Endodermal cell (in vitro differentiated cells): ENCODE results near the gene PTPRT. TPM values are rescaled to one million over a fixed set of nuclear protein-coding genes. Genes with fewer than 3 reads are reported as not detected.

ENCODE experiments used
- DNase-seq: peaks from one replicate; pipeline ENCODE4 v3.0.0-alpha.2; 2017
- H3K27ac ChIP-seq: 2 replicates; pipeline ENCODE4 v1.5.1; 2013; ENCODE audit warnings: mild to moderate bottlenecking, low read depth, low read length, moderate library complexity
- H3K27me3 ChIP-seq: 2 replicates; pipeline ENCODE4 v1.6.1; 2013; ENCODE audit warnings: mild to moderate bottlenecking, low read length, moderate library complexity; ENCODE audit not compliant: insufficient read depth, control insufficient read depth, poor library complexity, severe bottlenecking
- H3K36me3 ChIP-seq: 2 replicates; pipeline ENCODE4 v1.7.0; 2013; ENCODE audit warnings: mild to moderate bottlenecking, low read length, moderate library complexity; ENCODE audit not compliant: control insufficient read depth, insufficient read depth
- H3K4me1 ChIP-seq: one replicate; pipeline ENCODE4 v1.7.0; 2013; ENCODE audit warnings: low read length; ENCODE audit not compliant: control insufficient read depth, insufficient read depth
- H3K4me3 ChIP-seq: 2 replicates; pipeline ENCODE4 v1.5.1; 2013; ENCODE audit warnings: mild to moderate bottlenecking, low read length, moderate library complexity
- H3K9ac ChIP-seq: 2 replicates; pipeline ENCODE4 v1.6.1; 2013; ENCODE audit warnings: mild to moderate bottlenecking, low read length, moderate library complexity; ENCODE audit not compliant: poor library complexity, severe bottlenecking; ENCODE audit errors: extremely low read depth
- H3K9me3 ChIP-seq: 2 replicates; pipeline ENCODE4 v1.6.1; 2013; ENCODE audit warnings: mild to moderate bottlenecking, low read length, moderate library complexity; ENCODE audit not compliant: control insufficient read depth
- H3K27ac Mint-ChIP-seq: 2 replicates; pipeline ENCODE4 v1.8.0; 2020; ENCODE audit warnings: mixed read lengths
- H3K27me3 Mint-ChIP-seq: 2 replicates; pipeline ENCODE4 v1.8.0; 2021; ENCODE audit warnings: mild to moderate bottlenecking, mixed read lengths; ENCODE audit not compliant: insufficient read depth
- H3K36me3 Mint-ChIP-seq: 2 replicates; pipeline ENCODE4 v1.8.0; 2020; ENCODE audit warnings: low read depth, mixed read lengths
- H3K4me1 Mint-ChIP-seq: 2 replicates; pipeline ENCODE4 v1.8.0; 2020; ENCODE audit warnings: mixed read lengths
- H3K4me3 Mint-ChIP-seq: 2 replicates; pipeline ENCODE4 v1.8.0; 2020; ENCODE audit warnings: mild to moderate bottlenecking, moderate library complexity, mixed read lengths
- H3K9me3 Mint-ChIP-seq: 2 replicates; pipeline ENCODE4 v1.8.0; 2020; ENCODE audit warnings: mild to moderate bottlenecking, mixed read lengths
- CTCF ChIP-seq: fragments of 200-600 bp; sonication (generic); conservative IDR thresholded peaks from 2 replicates; pipeline ENCODE4 v1.5.0; 2021; ENCODE audit warnings: antibody characterized with exemption, mild to moderate bottlenecking
- WGBS, 2 experiments: methylation state at CpG; one replicate each; pipeline versions ENCODE4 v1.1.5 to v1.1.7; 2013; ENCODE audit warnings: missing lambda C conversion rate in 2 of 2, mixed read lengths in 1 of 2; ENCODE audit not compliant: insufficient coverage in 1 of 2, insufficient read length in 1 of 2; 5-methylcytosine and 5-hydroxymethylcytosine counted together
- total RNA-seq, 2 donors: library from RNA; stranded (reverse); fragmentation: NEBNext Ultra II Directional in 1 of 2; extraction: Animal tissue kit (Norgen Biotek cat#: 25700) in 1 of 2; gene quantifications; 2 replicates in 1 of 2; 3 replicates in 1 of 2; pipeline ENCODE4 v1.2.1, GENCODE V29; 2021

PTPRT gene
- total RNA-seq, 2 donors from 2014 or later = 2.3 to 2.7 TPM

- peaks cover 28% of the 10 kb centered on the region for H3K9me3 ChIP-seq
- H3K4me3 ChIP-seq = no peak overlapping the region
- H3K36me3 ChIP-seq = no peaks in the 10 kb centered on the region
- no peak overlapping the region for H3K4me3 Mint-ChIP-seq
- no peak for TF ChIP-seq CTCF
- peaks cover 34% of the 10 kb centered on the region for H3K9me3 Mint-ChIP-seq
- H3K9ac ChIP-seq = no peak overlapping the region
- H3K27me3 ChIP-seq = no peaks in the 10 kb centered on the region
- DNase-seq = no peak
- H3K4me1 ChIP-seq = no peaks in the 10 kb centered on the region
- no peaks in the 10 kb centered on the region for H3K36me3 Mint-ChIP-seq
- no peak overlapping the region for H3K27ac ChIP-seq
- peaks cover 5% of the 10 kb centered on the region for H3K27me3 Mint-ChIP-seq
- H3K4me1 Mint-ChIP-seq = no peaks in the 10 kb centered on the region
- no peak overlapping the region for H3K27ac Mint-ChIP-seq
Measured at GRCh38 chr20:42705550-42705949, 484.2 kb downstream of the PTPRT start.

DNA sequence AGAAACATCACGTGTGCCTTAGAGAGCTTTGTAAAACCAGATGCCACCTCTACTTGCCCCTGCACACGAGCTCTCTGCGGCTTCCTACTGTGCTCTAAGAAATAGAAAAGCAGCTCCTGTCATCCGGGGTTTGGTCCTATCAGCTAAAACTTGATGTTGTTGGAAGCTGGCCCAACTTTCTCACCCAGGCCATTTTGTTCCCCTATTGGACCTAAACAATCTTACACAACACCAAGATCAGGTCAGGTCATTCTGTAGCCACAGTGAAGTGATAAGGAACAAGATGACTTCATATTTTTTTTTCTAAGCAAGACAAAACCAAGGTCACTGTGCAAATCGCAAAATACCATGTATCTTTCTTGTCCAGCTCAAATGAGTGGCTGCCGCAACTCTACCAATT, 486.0 kb downstream of the PTPRT start:
- Histone ChIP-seq H3K36me3 (no peaks in the 10 kb centered on the region), H3K4me3 (no peak overlapping the region), H3K4me1 (no peaks in the 10 kb centered on the region), H3K27ac (no peak overlapping the region), H3K9ac (no peak overlapping the region), H3K9me3 (peaks cover 15% of the 10 kb centered on the region), H3K27me3 (no peaks in the 10 kb centered on the region)
- Mint-ChIP-seq H3K36me3 (no peaks in the 10 kb centered on the region), H3K4me3 (no peak overlapping the region), H3K27me3 (peaks cover 5% of the 10 kb centered on the region), H3K27ac (no peak overlapping the region), H3K9me3 (peaks cover 16% of the 10 kb centered on the region), H3K4me1 (no peaks in the 10 kb centered on the region)
- no peak for TF ChIP-seq CTCF
- DNase-seq = no peak
- WGBS, 2 experiments = 85 to 90% methylated on average over 5 to 6 of the region's 6 CpGs

DNA sequence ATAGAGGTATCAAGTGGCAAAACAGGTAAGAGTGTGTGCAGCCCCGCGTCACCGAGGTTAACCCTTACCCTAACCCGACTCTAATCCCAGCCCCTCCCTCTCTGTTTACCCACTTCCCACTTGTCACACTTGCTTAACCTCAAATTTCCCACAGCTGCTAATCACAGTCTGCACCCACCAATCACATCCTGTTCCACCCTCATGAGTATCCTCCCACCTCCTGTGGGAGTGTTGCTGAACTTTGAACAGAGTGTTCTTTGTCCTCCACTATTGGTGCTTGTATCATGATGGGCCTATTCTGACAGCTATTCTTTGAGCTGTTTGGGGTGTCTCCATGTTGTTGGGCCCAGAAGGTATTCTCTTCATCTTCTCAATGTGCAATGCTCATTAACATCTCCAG, 487.8 kb downstream of the PTPRT start:
- Histone ChIP-seq H3K9me3 (peaks cover 13% of the 10 kb centered on the region), H3K4me1 (no peaks in the 10 kb centered on the region), H3K9ac (no peak overlapping the region), H3K27me3 (no peaks in the 10 kb centered on the region), H3K36me3 (no peaks in the 10 kb centered on the region), H3K4me3 (no peak overlapping the region), H3K27ac (no peak overlapping the region)
- 80 to 90% methylated on average over 1 to 4 of the region's 4 CpGs for WGBS, 2 experiments
- H3K27ac Mint-ChIP-seq = no peak overlapping the region
- no peaks in the 10 kb centered on the region for H3K36me3 Mint-ChIP-seq
- peaks cover 6% of the 10 kb centered on the region for H3K27me3 Mint-ChIP-seq
- peaks cover 14% of the 10 kb centered on the region for H3K9me3 Mint-ChIP-seq
- H3K4me3 Mint-ChIP-seq = no peak overlapping the region
- TF ChIP-seq CTCF = no peak
- no peaks in the 10 kb centered on the region for H3K4me1 Mint-ChIP-seq
- DNase-seq = no peak
